ENCODE data around the gene RPS6KA6.
A peak's percentile ranks its signal among the peaks of the same experiment; 100 is the strongest.

RPS6KA6 gene

DNA sequence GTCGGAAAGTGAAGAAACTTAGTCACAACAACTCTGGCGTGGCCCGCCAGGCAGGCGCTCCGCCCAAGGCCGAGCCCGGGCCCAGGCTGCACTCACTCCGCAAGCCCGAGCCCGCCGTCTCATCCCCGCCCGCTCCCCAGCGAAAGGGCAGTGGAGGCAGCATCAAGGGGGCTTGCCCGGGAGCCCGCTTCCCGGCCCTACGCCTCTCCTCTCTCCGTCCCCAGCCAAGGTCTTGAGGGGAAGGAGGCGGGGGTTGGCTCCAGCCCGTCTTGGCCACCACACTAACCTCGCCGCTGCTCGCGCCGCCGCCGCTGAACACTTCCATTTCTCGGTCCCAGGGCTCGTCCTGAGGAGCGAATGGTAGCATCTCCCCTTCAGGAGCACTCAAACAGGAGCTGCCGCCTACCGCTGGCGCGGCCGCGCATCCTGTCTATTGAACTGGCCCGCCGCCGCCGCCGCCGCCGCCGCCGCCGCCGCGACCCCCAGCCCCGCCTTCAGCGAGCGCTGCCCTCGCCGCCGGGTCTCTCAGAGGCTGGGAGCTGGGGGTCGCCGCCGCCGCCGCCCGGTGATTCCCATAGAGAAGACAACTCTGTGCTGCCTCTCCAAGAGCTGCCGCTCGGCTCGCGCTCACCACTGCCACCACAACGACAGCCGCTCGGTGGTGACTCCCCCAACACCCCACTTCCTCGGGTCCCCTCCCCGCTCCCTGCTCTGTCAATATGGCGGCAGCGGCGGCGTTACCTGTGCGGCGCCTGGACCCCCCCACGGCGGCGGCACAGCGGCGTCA, at the start of gene RPS6KA6:
TSS of gene RPS6KA6 (minus strand) at position 667 of the 787 bp plus-strand sequence. CDS start at position 367, 300 bp downstream.
- Mint-ChIP-seq H3K9me3 (no peaks in the 10 kb centered on the region), H3K4me3 (peak within 1 kb of the TSS; percentile 57), H3K4me1 (no peaks in the 10 kb centered on the region), H3K27me3 (peaks cover 28% of the 10 kb centered on the region), H3K36me3 (ENCODE audit: low read depth) (peaks cover 2% of the 10 kb centered on the region), H3K27ac (no peak within 1 kb of the TSS)
- ATAC-seq = no peak
- peak; percentile 2 for DNase-seq

DNA sequence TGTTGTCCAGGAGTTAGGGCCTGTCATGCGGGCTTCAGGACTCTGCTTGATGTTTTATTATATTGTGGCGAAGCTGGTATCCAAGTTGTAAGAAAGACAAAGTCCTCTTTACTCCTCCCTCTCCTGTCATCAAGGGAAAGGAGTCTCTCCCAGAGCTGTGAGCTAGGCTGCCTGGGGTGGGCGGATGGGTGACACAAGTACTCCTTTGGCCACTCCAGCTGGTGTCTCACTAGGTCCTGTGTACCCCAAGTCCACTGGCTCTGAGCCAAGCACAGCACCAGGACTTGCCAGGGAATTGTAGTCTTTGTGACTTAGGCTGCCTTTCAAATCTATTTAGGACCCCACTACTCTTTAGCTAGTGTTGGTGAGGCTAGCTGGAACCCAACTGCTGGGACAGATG, 36.7 kb upstream of the RPS6KA6 start:
- DNase-seq = no peak
- H3K4me1 Mint-ChIP-seq = no peaks in the 10 kb centered on the region
- H3K27ac Mint-ChIP-seq = no peak overlapping the region
- H3K4me3 Mint-ChIP-seq = no peak overlapping the region
- H3K27me3 Mint-ChIP-seq = no peaks in the 10 kb centered on the region
- no peaks in the 10 kb centered on the region for H3K36me3 Mint-ChIP-seq (ENCODE audit: low read depth)
- ATAC-seq = no peak
- no peaks in the 10 kb centered on the region for H3K9me3 Mint-ChIP-seq

DNA sequence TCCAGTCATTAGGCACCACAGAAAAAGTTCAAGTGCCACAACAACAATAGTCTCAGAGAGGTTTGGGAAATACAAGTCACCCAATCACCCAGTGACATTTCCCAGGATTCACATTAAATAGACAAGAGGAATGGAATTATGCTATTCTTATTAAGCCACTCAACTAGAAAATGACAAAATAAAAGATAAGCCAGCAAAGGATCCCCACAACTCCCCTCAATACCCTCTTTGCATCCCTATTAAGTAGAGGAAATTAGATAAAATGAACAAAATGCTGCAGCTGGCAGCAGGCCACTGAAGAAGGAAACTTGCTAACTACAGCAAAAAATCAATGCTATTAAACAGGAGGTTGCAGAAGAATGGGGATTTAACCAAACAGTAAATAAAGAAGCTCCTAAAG, 35.3 kb upstream of the RPS6KA6 start:
- Mint-ChIP-seq H3K36me3 (ENCODE audit: low read depth) (no peaks in the 10 kb centered on the region), H3K4me1 (no peaks in the 10 kb centered on the region), H3K27ac (no peak overlapping the region), H3K4me3 (no peak overlapping the region), H3K27me3 (no peaks in the 10 kb centered on the region), H3K9me3 (no peaks in the 10 kb centered on the region)
- DNase-seq (no peak), ATAC-seq (no peak)

DNA sequence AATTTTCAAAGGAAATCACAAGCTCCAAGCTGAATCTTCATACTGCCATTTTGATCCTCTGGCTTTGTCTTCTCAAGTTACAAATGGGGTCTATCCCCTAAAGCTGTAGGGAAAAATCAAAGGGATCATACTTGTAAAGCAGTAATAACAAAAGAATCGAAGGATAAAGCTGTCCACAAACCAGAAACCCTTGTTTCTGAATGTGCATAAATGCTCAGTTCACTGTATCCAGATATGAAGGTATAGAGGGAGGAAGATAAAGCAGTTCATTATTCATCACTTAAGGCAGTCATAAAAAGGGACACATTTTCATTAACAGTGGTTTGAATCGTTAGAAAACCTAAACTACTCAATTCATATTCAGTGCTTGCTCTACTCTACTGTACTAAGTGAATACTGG, 33.2 kb upstream of the RPS6KA6 start:
- Mint-ChIP-seq H3K36me3 (ENCODE audit: low read depth) (no peaks in the 10 kb centered on the region), H3K4me3 (no peak overlapping the region), H3K4me1 (no peaks in the 10 kb centered on the region), H3K27ac (no peak overlapping the region), H3K9me3 (no peaks in the 10 kb centered on the region), H3K27me3 (no peaks in the 10 kb centered on the region)
- no peak for ATAC-seq
- DNase-seq = no peak

DNA sequence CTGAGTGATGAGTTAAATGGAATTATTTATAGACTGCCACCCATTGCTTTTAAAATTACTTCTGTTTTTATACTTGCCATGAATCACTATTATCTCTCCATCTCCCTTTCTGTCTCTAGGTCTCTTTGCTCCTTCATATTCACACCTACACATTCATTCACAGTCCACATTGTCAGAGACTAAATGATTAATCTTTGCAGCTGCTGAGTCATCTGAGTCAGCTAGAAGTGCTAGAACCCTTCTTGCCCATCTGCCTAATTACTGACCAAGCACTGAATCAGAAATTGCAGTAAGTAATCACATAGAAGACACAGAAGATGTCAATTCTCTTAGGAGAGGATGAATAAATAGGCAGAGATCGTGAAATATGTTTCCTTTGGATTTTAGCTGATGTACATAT, 31.6 kb upstream of the RPS6KA6 start:
- Mint-ChIP-seq H3K36me3 (ENCODE audit: low read depth) (no peaks in the 10 kb centered on the region), H3K27ac (no peak overlapping the region), H3K4me3 (no peak overlapping the region)

DNA sequence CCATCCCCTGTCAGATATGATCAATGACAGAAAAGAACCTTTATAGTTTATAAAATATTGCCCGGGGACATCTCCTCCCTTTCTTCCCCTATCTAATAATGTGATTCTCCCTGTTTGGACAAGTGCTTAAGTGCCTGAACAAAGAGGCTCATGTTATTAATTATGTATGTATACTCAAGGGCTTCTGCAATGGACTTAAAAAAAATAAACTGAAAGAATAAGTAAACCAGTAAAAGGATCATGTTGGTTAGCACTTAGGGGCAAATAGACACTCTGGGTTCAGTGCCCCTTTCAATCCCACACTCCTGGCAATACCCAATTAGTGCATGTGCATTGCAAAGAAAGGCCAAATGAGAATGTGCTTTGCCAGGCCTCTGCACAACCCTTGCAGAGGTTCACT, 30.7 kb upstream of the RPS6KA6 start:
- Mint-ChIP-seq H3K27ac (no peak overlapping the region), H3K36me3 (ENCODE audit: low read depth) (no peaks in the 10 kb centered on the region), H3K9me3 (no peaks in the 10 kb centered on the region), H3K4me1 (no peaks in the 10 kb centered on the region), H3K27me3 (no peaks in the 10 kb centered on the region), H3K4me3 (no peak overlapping the region)
- DNase-seq = no peak
- ATAC-seq = no peak

More for the DNA sequence above, 31.6 kb upstream of the RPS6KA6 start:
- Mint-ChIP-seq H3K4me1 (no peaks in the 10 kb centered on the region), H3K9me3 (no peaks in the 10 kb centered on the region), H3K27me3 (no peaks in the 10 kb centered on the region)
- ATAC-seq (no peak), DNase-seq (no peak)

DNA sequence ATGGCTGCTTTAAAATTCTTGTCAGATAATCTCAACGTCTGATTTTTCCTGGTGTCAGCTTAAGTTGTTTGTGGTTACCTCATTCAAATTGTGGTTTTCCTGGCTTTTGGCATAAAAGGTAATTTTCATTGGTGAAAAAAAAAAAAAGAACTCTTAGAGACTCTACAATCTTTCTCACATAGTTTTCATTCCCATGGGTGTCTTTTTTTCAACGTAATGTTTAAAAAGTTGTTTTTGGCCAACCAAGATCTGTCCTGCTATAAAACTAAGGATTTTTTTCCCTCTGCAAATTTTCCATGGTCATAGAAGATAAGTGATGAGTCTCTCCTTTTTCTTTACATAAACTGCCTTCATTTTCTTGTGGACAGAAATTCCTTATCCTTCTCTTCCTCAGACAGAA, 28.9 kb upstream of the RPS6KA6 start:
- Mint-ChIP-seq H3K4me3 (no peak overlapping the region), H3K9me3 (no peaks in the 10 kb centered on the region), H3K27me3 (no peaks in the 10 kb centered on the region), H3K36me3 (ENCODE audit: low read depth) (no peaks in the 10 kb centered on the region), H3K4me1 (no peaks in the 10 kb centered on the region), H3K27ac (no peak overlapping the region)
- DNase-seq = no peak
- no peak for ATAC-seq

DNA sequence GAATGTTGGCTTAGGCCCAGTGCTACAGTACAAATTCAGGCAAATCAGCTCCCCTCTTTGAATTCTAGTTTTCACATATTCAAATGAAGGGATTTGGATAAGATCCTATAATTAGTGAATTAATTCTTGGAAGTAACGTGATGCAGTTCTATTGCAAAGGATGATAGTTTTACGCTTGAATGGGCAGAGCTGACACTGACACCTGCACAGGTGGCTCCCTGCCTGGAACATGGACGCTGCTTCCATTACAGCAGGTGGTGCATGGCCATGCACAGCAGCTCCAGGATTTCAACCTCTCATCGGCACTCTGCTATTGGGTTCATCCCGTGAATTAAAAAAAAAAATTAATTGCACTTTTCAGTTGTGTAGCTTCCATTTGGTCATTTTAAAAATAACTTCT, 28.4 kb upstream of the RPS6KA6 start:
- Mint-ChIP-seq H3K27ac (no peak overlapping the region), H3K9me3 (no peaks in the 10 kb centered on the region), H3K27me3 (no peaks in the 10 kb centered on the region), H3K4me3 (no peak overlapping the region), H3K4me1 (no peaks in the 10 kb centered on the region), H3K36me3 (ENCODE audit: low read depth) (no peaks in the 10 kb centered on the region)
- no peak for DNase-seq
- ATAC-seq = no peak

DNA sequence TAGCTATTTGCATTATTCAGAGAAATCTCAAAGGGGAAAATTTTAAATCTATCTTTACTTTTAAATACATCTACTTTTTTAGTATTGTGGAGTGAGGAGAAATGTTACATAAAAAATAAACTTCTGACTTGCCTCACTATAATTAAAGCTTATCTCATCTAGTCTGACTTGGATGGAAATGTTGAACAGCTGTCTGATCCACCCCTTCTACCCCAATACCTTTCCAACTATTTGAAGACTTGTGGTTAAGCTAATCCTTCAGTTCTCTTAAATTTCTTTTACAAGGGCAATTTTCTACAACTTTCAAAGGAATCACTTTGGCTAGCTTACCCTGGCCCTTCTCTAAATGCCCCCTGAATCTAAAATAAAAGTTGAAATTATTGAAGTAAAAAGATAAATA, 17.3 kb upstream of the RPS6KA6 start:
- no peaks in the 10 kb centered on the region for H3K9me3 Mint-ChIP-seq

DNA sequence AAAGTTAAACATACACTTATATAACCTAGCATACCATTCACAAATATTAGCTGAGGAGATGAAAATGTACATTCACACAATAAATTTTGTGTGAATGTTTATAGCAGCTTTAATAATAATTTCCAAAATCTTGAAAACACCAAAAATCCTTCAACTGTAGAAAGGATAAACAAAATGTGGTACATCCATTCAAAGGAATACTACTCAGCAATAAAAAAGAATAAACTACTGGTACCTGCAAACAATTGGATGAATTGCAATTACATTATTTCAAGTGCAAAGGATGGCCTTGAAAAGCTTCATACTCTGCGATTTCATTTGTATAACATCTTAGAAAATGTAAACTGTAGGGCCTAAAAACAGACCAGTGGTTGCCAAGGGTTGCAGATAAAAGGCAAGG, 11.7 kb upstream of the RPS6KA6 start:
- Mint-ChIP-seq H3K9me3 (no peaks in the 10 kb centered on the region), H3K4me3 (no peak overlapping the region), H3K36me3 (ENCODE audit: low read depth) (no peaks in the 10 kb centered on the region), H3K27ac (no peak overlapping the region), H3K27me3 (no peaks in the 10 kb centered on the region), H3K4me1 (no peaks in the 10 kb centered on the region)
- DNase-seq (no peak), ATAC-seq (no peak)

More for the DNA sequence above, 17.3 kb upstream of the RPS6KA6 start:
- H3K4me3 Mint-ChIP-seq = no peak overlapping the region
- no peaks in the 10 kb centered on the region for H3K4me1 Mint-ChIP-seq
- H3K27me3 Mint-ChIP-seq = no peaks in the 10 kb centered on the region
- DNase-seq = no peak
- H3K36me3 Mint-ChIP-seq (ENCODE audit: low read depth) = no peaks in the 10 kb centered on the region
- no peak for ATAC-seq
- no peak overlapping the region for H3K27ac Mint-ChIP-seq

DNA sequence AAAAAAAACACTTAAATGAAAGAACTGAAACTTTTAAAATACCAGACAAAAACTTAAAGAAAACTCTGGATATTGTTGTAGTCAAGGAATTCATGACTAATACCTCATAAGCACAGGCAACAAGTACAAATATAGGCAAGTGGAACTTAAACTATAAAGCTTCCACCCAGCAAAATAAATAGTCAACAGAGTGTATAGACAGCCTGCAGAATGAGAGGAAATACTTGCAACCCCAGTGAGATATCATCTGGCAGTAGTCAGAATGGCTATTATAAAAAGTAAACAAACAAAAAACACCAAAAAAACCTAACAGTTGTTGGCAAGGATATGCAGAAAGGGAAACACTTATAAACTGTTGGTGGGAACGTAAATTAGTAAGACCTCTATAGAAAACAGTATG, 9.6 kb upstream of the RPS6KA6 start:
- H3K4me1 Mint-ChIP-seq = no peaks in the 10 kb centered on the region
- ATAC-seq = no peak
- no peaks in the 10 kb centered on the region for H3K36me3 Mint-ChIP-seq (ENCODE audit: low read depth)
- DNase-seq = no peak
- no peaks in the 10 kb centered on the region for H3K9me3 Mint-ChIP-seq
- no peak overlapping the region for H3K4me3 Mint-ChIP-seq
- no peak overlapping the region for H3K27ac Mint-ChIP-seq
- H3K27me3 Mint-ChIP-seq = no peaks in the 10 kb centered on the region

DNA sequence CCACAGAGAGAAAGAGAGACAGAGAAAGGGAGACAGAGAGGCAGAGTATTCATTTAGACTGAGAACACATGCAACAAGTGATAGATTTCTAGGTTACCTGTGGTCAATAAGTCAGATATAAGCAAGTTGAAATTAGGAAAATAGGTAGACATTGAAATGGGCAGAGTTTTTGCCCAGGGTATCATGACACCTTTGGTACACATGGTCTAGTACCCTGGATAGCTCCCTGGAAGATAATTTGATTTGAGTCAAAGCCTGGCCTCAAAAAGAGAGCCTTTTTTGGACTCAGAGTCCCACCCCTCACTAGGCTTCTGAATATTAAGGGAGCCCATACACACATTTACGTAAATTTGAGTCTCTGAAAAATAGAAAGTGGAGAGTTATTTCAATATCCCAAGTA, 4.0 kb upstream of the RPS6KA6 start:
- H3K36me3 Mint-ChIP-seq (ENCODE audit: low read depth) = peaks cover 2% of the 10 kb centered on the region
- no peak overlapping the region for H3K27ac Mint-ChIP-seq
- H3K9me3 Mint-ChIP-seq = no peaks in the 10 kb centered on the region
- DNase-seq (no peak), ATAC-seq (no peak)
- H3K27me3 Mint-ChIP-seq = peaks cover 14% of the 10 kb centered on the region
- H3K4me1 Mint-ChIP-seq = no peaks in the 10 kb centered on the region
- H3K4me3 Mint-ChIP-seq = no peak overlapping the region

DNA sequence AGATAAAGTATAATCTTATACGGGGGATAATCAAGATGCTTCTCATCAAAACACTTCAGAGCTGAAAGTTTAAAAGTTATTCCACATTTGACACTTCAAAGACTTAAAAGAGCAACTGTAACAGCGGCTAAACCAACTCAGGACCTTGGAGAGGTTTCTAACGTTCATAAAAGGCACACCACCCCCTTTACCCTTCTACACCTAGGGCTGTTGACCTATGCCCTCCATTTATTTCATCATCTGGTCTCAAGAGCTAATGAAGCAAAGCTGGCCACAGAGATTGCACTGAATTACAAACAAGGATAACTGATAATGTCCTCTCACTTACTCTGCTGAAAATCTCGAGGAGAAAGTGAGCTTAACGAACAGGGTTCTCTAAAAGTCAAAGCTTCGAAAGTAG, 1.1 kb upstream of the RPS6KA6 start:
- H3K4me3 Mint-ChIP-seq = no peak overlapping the region
- DNase-seq (no peak), ATAC-seq (no peak)
- H3K27me3 Mint-ChIP-seq = peaks cover 26% of the 10 kb centered on the region
- no peaks in the 10 kb centered on the region for H3K9me3 Mint-ChIP-seq
- peaks cover 2% of the 10 kb centered on the region for H3K36me3 Mint-ChIP-seq (ENCODE audit: low read depth)
- H3K4me1 Mint-ChIP-seq = no peaks in the 10 kb centered on the region
- no peak overlapping the region for H3K27ac Mint-ChIP-seq

DNA sequence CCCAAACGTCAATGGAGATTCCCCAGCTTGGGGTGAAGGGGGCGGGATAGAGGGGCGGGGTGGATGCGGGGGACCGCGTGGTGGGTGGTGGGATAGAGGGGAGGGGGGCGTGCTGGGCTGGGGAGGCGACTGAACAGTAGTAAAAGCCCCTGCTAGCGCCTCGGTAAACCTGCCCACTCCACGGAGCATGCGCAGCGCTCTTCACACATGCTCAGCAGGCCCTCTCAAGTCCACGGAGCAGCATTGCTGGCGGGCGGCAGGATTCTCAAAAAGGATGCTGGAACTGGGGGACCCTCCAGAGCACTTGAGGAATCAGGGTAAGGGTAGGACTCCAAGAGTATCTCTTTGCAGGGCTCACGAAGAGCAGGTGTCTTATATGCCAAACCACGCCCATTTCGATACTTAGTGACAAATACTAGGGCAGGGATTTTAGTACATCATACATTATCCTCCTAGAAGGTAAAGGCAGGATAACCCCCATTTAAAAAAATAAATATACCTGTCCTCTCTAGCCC, 378 bp upstream of the RPS6KA6 start:
- Mint-ChIP-seq H3K9me3 (no peaks in the 10 kb centered on the region), H3K36me3 (ENCODE audit: low read depth) (peaks cover 2% of the 10 kb centered on the region), H3K27ac (no peak overlapping the region), H3K27me3 (peaks cover 28% of the 10 kb centered on the region), H3K4me1 (no peaks in the 10 kb centered on the region), H3K4me3 (peak overlapping the region; percentile 48)
- DNase-seq = peak; percentile 4
- no peak for ATAC-seq

DNA sequence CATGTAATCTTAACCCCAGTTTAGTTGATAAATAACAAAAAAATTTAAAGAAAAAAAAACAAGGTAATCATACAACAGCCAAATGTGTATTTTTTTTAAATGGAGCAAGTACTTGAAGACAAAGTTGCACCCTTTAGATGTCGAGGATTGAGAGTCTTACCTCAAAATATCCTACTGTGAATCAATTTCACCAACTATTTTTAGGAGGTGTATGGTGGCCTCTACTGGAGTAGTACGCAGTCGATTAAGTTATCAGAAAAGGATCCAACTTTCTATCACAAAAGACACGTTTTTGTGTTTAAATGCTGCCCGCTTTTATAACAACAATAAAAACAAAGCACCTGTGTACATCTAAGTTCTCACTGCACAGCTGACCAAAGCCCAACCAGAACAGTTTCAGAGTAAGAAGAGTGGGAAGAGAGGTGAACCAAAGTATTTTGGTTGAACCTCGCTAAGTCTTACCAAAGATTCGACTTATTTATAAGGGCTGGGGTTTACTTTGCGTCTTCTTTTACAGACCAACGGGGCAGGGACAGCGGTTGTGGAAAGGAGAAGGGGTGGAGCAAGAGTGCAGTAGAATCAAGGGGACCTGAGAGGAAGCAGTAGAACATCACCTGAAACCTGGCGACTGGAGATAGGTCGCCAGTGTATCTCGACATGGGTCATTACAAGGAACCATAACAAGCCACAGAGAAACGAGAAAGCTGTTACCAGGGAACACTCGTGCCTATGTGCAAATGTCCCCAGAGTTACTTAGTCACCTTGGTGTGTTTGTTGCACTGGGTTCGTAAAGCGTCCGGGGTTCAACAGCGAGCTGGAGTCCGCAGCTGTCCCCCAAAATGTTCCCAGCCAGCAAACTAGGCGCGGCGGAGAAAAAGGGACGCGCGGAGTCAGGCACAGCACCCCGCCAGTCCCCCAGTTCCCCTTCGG, 1.1 kb downstream of the RPS6KA6 start:
- peak overlapping the region; percentile 57 for H3K4me3 Mint-ChIP-seq
- no peak for DNase-seq
- no peak overlapping the region for H3K27ac Mint-ChIP-seq
- peaks cover 2% of the 10 kb centered on the region for H3K36me3 Mint-ChIP-seq (ENCODE audit: low read depth)
- no peak for ATAC-seq
- no peaks in the 10 kb centered on the region for H3K9me3 Mint-ChIP-seq
- peaks cover 28% of the 10 kb centered on the region for H3K27me3 Mint-ChIP-seq
- H3K4me1 Mint-ChIP-seq = no peaks in the 10 kb centered on the region
